DND-41 (cell line): ENCODE data around the gene LHFPL2.

Source experiments
- ATAC-seq: fragments of 200-7000 bp; cut with Tn5 transposase; 3 replicates; pipeline ENCODE4 v1.9.1; 2021; ENCODE audit warnings: low read depth; ENCODE audit not compliant: insufficient read depth
- DNase-seq: peaks from one replicate; pipeline ENCODE4 v3.0.0-alpha.2; 2020
- H2AFZ ChIP-seq: 2 replicates; pipeline ENCODE4 v1.6.0; 2012; ENCODE audit warnings: low read depth, low read length
- H3K27ac ChIP-seq: 2 replicates; pipeline ENCODE4 v1.5.1; 2012; ENCODE audit warnings: low read length, inconsistent platforms
- H3K27me3 ChIP-seq: fragments of 200-600 bp; sonication (generic); 2 replicates; pipeline ENCODE4 v1.6.0; 2012; ENCODE audit warnings: low read length, mild to moderate bottlenecking, inconsistent platforms; ENCODE audit not compliant: insufficient read depth, poor library complexity
- H3K36me3 ChIP-seq: 2 replicates; pipeline ENCODE4 v1.5.1; 2012; ENCODE audit warnings: low read length, inconsistent platforms; ENCODE audit not compliant: insufficient read depth
- H3K4me1 ChIP-seq: 2 replicates; pipeline ENCODE4 v1.5.1; 2012; ENCODE audit warnings: mild to moderate bottlenecking, low read length; ENCODE audit not compliant: insufficient read depth
- H3K4me2 ChIP-seq: 2 replicates; pipeline ENCODE4 v1.6.0; 2012; ENCODE audit warnings: mild to moderate bottlenecking, moderate library complexity, low read length, inconsistent platforms; ENCODE audit not compliant: insufficient read depth
- H3K4me3 ChIP-seq, 2 experiments: fragments of 200-600 bp in 1 of 2; shearing (Covaris generic) in 1 of 2; 2 replicates each; pipeline ENCODE4 v1.5.1; 2012 to 2016; ENCODE audit warnings: inconsistent platforms in 2 of 2, low read length in 2 of 2, mild to moderate bottlenecking in 2 of 2, low read depth in 1 of 2, moderate library complexity in 1 of 2
- H3K79me2 ChIP-seq: 2 replicates; pipeline ENCODE4 v1.6.0; 2012; ENCODE audit warnings: low read length, inconsistent platforms; ENCODE audit not compliant: insufficient read depth
- H3K9ac ChIP-seq: 2 replicates; pipeline ENCODE4 v1.6.0; 2012; ENCODE audit warnings: low read depth, mild to moderate bottlenecking, inconsistent platforms, low read length, moderate library complexity
- H3K9me3 ChIP-seq: 2 replicates; pipeline ENCODE4 v1.5.1; 2012; ENCODE audit warnings: low read length, moderate library complexity, mild to moderate bottlenecking, inconsistent platforms; ENCODE audit not compliant: insufficient read depth, severe bottlenecking
- H4K20me1 ChIP-seq: 2 replicates; pipeline ENCODE4 v1.6.0; 2012; ENCODE audit warnings: low read length; ENCODE audit not compliant: insufficient read depth
- CTCF ChIP-seq: IDR thresholded peaks from 2 replicates; pipeline ENCODE4 v1.5.1; 2012; ENCODE audit warnings: borderline replicate concordance, low read length, moderate library complexity, mild to moderate bottlenecking; ENCODE audit not compliant: poor library complexity, severe bottlenecking; ENCODE audit errors: extremely low read depth
- EZH2 ChIP-seq: IDR thresholded peaks from 3 replicates; pipeline ENCODE4 v1.6.1; 2012; ENCODE audit warnings: borderline replicate concordance, low read depth, mild to moderate bottlenecking, moderate library complexity, low read length, inconsistent platforms; ENCODE audit not compliant: severe bottlenecking

The LHFPL2 gene

GRCh38 chr5:78644129-78644528 is 4.4 kb downstream of the LHFPL2 start:
- ATAC-seq = no peak
- no peak for DNase-seq
- H3K79me2 ChIP-seq = no peaks in the 10 kb centered on the region
- no peak for TF ChIP-seq CTCF
- no peak for TF ChIP-seq EZH2
- H2AFZ ChIP-seq = no peak overlapping the region
- no peaks in the 10 kb centered on the region for H4K20me1 ChIP-seq
- H3K4me2 ChIP-seq = no peak overlapping the region
- H3K9ac ChIP-seq = no peak overlapping the region
- H3K4me3 ChIP-seq = no peak overlapping the region
- no peak overlapping the region for H3K27ac ChIP-seq
- H3K27me3 ChIP-seq = peaks cover 43% of the 10 kb centered on the region
- H3K9me3 ChIP-seq = no peaks in the 10 kb centered on the region
- H3K36me3 ChIP-seq = no peaks in the 10 kb centered on the region
- peaks cover 12% of the 10 kb centered on the region for H3K4me1 ChIP-seq

- no peaks in the 10 kb centered on the region for H3K36me3 ChIP-seq
- peaks cover 31% of the 10 kb centered on the region for H3K27me3 ChIP-seq
- TF ChIP-seq CTCF = no peak
- no peak for TF ChIP-seq EZH2
- H4K20me1 ChIP-seq = no peaks in the 10 kb centered on the region
- ATAC-seq (no peak), DNase-seq (no peak)
- no peak overlapping the region for H2AFZ ChIP-seq
- H3K27ac ChIP-seq = no peak overlapping the region
- no peak overlapping the region for H3K4me2 ChIP-seq
- H3K9ac ChIP-seq = no peak overlapping the region
- no peak overlapping the region for H3K4me3 ChIP-seq
- no peaks in the 10 kb centered on the region for H3K79me2 ChIP-seq
- peaks cover 4% of the 10 kb centered on the region for H3K4me1 ChIP-seq
- no peaks in the 10 kb centered on the region for H3K9me3 ChIP-seq
Measured at GRCh38 chr5:78642701-78643100, 5.9 kb downstream of the LHFPL2 start.

GRCh38 chr5:78640662-78641474 is 7.7 kb downstream of the LHFPL2 start:
- Histone ChIP-seq H3K4me3 (no peak overlapping the region), H3K27ac (no peak overlapping the region), H3K27me3 (peaks cover 12% of the 10 kb centered on the region), H3K9me3 (no peaks in the 10 kb centered on the region), H3K4me1 (no peaks in the 10 kb centered on the region), H2AFZ (no peak overlapping the region), H3K36me3 (no peaks in the 10 kb centered on the region), H3K79me2 (no peaks in the 10 kb centered on the region), H3K9ac (no peak overlapping the region), H4K20me1 (no peaks in the 10 kb centered on the region), H3K4me2 (no peak overlapping the region)
- TF ChIP-seq CTCF (no peak), EZH2 (no peak)
- DNase-seq = no peak
- no peak for ATAC-seq
